GM12878 (cell line): Measurements from ENCODE around the gene USP25. TPM values are rescaled to one million over a fixed set of nuclear protein-coding genes. Genes with fewer than 3 reads are reported as not detected.

ENCODE experiments used
- ASH2L ChIP-seq: fragments of 300-600, 200-600 bp; sonication (generic); IDR thresholded peaks from 2 replicates; pipeline ENCODE4 v1.6.1; 2017; ENCODE audit warnings: low read depth, mild to moderate bottlenecking, borderline replicate concordance
- BACH1 ChIP-seq: fragments of 450-650 bp; IDR thresholded peaks from 2 replicates; pipeline ENCODE4 v1.6.1; 2017; ENCODE audit warnings: mild to moderate bottlenecking, borderline replicate concordance
- ESRRA ChIP-seq: IDR thresholded peaks from 2 replicates; pipeline ENCODE4 v1.6.1; 2012; ENCODE audit warnings: mild to moderate bottlenecking, low read length, improper control_type of control experiment
- FOXK2 ChIP-seq: fragments of 450-650 bp; IDR thresholded peaks from 2 replicates; pipeline ENCODE4 v1.6.1; 2017; ENCODE audit warnings: mild to moderate bottlenecking, moderate library complexity
- LARP7 ChIP-seq: fragments of 450-650 bp; IDR thresholded peaks from 2 replicates; pipeline ENCODE4 v1.6.1; 2017; ENCODE audit warnings: mild to moderate bottlenecking
- MTA2 ChIP-seq: fragments of 450-650 bp; IDR thresholded peaks from 2 replicates; pipeline ENCODE4 v1.6.1; 2016; ENCODE audit warnings: low read depth, mild to moderate bottlenecking, moderate library complexity
- NFXL1 ChIP-seq: fragments of 450-650 bp; IDR thresholded peaks from 2 replicates; pipeline ENCODE4 v1.6.1; 2017; ENCODE audit warnings: antibody characterized with exemption, mild to moderate bottlenecking, borderline replicate concordance
- NR2F1 ChIP-seq: fragments of 450-650 bp; conservative IDR thresholded peaks from 2 replicates; pipeline ENCODE4 v1.6.1; 2017; ENCODE audit warnings: mild to moderate bottlenecking
- POLR2A ChIP-seq: IDR thresholded peaks from 2 replicates; pipeline ENCODE4 v1.6.1; 2011; ENCODE audit warnings: low read depth, mild to moderate bottlenecking, low read length
- POLR2AphosphoS2 ChIP-seq: IDR thresholded peaks from 2 replicates; pipeline ENCODE4 v1.6.1; 2011; ENCODE audit warnings: low read depth, mild to moderate bottlenecking, low read length, improper control_type of control experiment, moderate library complexity
- RFX5 ChIP-seq: IDR thresholded peaks from 2 replicates; pipeline ENCODE4 v1.6.1; 2011; ENCODE audit warnings: low read depth, low read length, improper control_type of control experiment
- SREBF2 ChIP-seq: IDR thresholded peaks from 2 replicates; pipeline ENCODE4 v1.6.1; 2012; ENCODE audit warnings: mild to moderate bottlenecking, low read length
- TAF1 ChIP-seq: IDR thresholded peaks from 2 replicates; pipeline ENCODE4 v1.6.1; 2011; ENCODE audit warnings: mild to moderate bottlenecking, low read depth, low read length, borderline replicate concordance
- TBL1XR1 ChIP-seq: IDR thresholded peaks from 2 replicates; pipeline ENCODE4 v1.6.1; 2012; ENCODE audit warnings: low read depth, low read length, improper control_type of control experiment
- TCF12 ChIP-seq: IDR thresholded peaks from 2 replicates; pipeline ENCODE4 v1.6.1; 2011; ENCODE audit warnings: low read depth, mild to moderate bottlenecking, low read length
- ZSCAN29 ChIP-seq: fragments of 450-650 bp; IDR thresholded peaks from 2 replicates; pipeline ENCODE4 v1.6.1; 2017; ENCODE audit warnings: mild to moderate bottlenecking, moderate library complexity
- polyA plus RNA-seq, 11 experiments: library from polyadenylated mRNA; depleted of rRNA in 4 of 11; unstranded in 6 of 11; stranded (reverse) in 5 of 11; fragments of >200 nt; fragmentation: Nextera tagmentation in 4 of 11; fragmentation: Illumina TruSeq in 1 of 11; extraction: Ambion mirVana in 4 of 11; extraction: Trizol in 1 of 11; gene quantifications; 1 replicate in 1 of 11; 2 replicates in 10 of 11; pipeline versions ENCODE4 v1.2.1 to v1.2.3, GENCODE V29; 2011 to 2016; ENCODE audit warnings: inconsistent platforms in 2 of 11, missing spikeins in 2 of 11, low read depth in 1 of 11
- total RNA-seq, 4 experiments: library from RNA; depleted of rRNA in 3 of 4; stranded (reverse); fragments of >200 nt in 3 of 4; fragmentation: Illumina TruSeq in 1 of 4; extraction: Trizol in 1 of 4; gene quantifications; 2 replicates each; pipeline versions ENCODE4 v1.2.1 to v1.2.3, GENCODE V29; 2013 to 2021
- TF ChIP-seq, protein P1 (sequence below): fragments of 450-650 bp; IDR thresholded peaks from 2 replicates; pipeline ENCODE4 v1.6.1; 2017; ENCODE audit warnings: mild to moderate bottlenecking, moderate library complexity
- TF ChIP-seq, protein P2 (sequence below): fragments of 450-650 bp; IDR thresholded peaks from 2 replicates; pipeline ENCODE4 v1.6.1; 2017; ENCODE audit warnings: low read depth, mild to moderate bottlenecking, moderate library complexity
- TF ChIP-seq, protein P3 (sequence below): fragments of 450-650 bp; IDR thresholded peaks from 2 replicates; pipeline ENCODE4 v1.6.1; 2017; ENCODE audit warnings: antibody characterized with exemption, mild to moderate bottlenecking, moderate library complexity
- TF ChIP-seq, protein P4 (sequence below): fragments of 450-650 bp; IDR thresholded peaks from 2 replicates; pipeline ENCODE4 v1.6.1; 2017; ENCODE audit warnings: mild to moderate bottlenecking

USP25 gene
- total and polyA plus RNA-seq, 10 of the 15 experiments (the other 5 are each of a cell fraction or from before 2014, with no cell fraction given) = 1.5 to 31.3 (median 23.4) TPM

DNA sequence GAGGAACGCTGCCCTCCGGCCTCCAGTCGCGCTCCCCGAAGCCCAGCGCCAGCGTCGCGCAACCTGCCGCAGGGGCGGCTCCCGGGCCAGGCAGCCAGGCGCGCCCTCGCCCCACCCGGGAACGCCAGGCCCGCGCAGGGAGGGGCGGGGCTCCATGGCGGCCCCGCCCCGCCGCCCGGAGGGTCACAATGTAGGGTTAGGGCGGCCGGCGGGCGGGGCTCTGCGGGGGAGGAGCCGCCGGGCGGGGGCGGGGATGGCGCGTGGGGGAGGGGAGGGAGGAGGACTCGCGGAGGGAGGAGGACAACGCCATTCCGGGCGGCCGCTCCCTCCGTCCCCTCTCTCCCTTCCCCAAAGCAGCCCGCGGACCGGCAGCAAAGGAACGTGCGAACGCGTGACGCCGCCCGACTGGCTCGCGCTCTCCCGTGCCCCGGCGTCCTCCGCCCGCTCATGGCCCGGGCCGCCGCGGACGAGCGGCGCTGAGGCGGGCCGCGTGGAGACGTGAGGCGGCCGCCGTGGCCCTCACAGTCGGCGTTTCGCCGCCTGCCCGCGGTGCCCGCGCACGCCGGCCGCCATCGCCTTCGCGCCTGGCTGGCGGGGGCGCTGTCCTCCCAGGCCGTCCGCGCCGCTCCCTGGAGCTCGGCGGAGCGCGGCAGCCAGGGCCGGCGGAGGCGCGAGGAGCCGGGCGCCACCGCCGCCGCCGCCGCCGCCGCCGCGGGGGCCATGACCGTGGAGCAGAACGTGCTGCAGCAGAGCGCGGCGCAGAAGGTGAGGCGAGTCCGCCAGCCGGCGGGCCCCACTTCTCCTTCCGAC lies at the start of gene USP25 (continued):
- TF ChIP-seq, protein P1, sequence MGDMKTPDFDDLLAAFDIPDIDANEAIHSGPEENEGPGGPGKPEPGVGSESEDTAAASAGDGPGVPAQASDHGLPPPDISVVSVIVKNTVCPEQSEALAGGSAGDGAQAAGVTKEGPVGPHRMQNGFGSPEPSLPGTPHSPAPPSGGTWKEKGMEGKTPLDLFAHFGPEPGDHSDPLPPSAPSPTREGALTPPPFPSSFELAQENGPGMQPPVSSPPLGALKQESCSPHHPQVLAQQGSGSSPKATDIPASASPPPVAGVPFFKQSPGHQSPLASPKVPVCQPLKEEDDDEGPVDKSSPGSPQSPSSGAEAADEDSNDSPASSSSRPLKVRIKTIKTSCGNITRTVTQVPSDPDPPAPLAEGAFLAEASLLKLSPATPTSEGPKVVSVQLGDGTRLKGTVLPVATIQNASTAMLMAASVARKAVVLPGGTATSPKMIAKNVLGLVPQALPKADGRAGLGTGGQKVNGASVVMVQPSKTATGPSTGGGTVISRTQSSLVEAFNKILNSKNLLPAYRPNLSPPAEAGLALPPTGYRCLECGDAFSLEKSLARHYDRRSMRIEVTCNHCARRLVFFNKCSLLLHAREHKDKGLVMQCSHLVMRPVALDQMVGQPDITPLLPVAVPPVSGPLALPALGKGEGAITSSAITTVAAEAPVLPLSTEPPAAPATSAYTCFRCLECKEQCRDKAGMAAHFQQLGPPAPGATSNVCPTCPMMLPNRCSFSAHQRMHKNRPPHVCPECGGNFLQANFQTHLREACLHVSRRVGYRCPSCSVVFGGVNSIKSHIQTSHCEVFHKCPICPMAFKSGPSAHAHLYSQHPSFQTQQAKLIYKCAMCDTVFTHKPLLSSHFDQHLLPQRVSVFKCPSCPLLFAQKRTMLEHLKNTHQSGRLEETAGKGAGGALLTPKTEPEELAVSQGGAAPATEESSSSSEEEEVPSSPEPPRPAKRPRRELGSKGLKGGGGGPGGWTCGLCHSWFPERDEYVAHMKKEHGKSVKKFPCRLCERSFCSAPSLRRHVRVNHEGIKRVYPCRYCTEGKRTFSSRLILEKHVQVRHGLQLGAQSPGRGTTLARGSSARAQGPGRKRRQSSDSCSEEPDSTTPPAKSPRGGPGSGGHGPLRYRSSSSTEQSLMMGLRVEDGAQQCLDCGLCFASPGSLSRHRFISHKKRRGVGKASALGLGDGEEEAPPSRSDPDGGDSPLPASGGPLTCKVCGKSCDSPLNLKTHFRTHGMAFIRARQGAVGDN = peak; percentile 81
- no peak for TF ChIP-seq ASH2L
- peak; percentile 90; the same call in 1 of the 2 replicates for TF ChIP-seq NFXL1
- peak; percentile 12; the same call in 1 of the 2 replicates for TF ChIP-seq TAF1
- TF ChIP-seq ESRRA = no peak
- TF ChIP-seq POLR2A = peak; percentile 85
- TF ChIP-seq POLR2AphosphoS2 = no peak
- TF ChIP-seq LARP7 = peak; percentile 74; the same call in 1 of the 2 replicates
- no peak for TF ChIP-seq ZSCAN29
- TF ChIP-seq TBL1XR1 = no peak
- TF ChIP-seq TCF12 = 0 out of 2 replicates have a peak, but pooled peaks have one; percentile 19
- TF ChIP-seq, protein P2, sequence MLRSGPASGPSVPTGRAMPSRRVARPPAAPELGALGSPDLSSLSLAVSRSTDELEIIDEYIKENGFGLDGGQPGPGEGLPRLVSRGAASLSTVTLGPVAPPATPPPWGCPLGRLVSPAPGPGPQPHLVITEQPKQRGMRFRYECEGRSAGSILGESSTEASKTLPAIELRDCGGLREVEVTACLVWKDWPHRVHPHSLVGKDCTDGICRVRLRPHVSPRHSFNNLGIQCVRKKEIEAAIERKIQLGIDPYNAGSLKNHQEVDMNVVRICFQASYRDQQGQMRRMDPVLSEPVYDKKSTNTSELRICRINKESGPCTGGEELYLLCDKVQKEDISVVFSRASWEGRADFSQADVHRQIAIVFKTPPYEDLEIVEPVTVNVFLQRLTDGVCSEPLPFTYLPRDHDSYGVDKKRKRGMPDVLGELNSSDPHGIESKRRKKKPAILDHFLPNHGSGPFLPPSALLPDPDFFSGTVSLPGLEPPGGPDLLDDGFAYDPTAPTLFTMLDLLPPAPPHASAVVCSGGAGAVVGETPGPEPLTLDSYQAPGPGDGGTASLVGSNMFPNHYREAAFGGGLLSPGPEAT = no peak
- TF ChIP-seq BACH1 = peak; percentile 78
- TF ChIP-seq RFX5 = no peak
- no peak for TF ChIP-seq FOXK2
- TF ChIP-seq SREBF2 = no peak
- TF ChIP-seq, protein P3, sequence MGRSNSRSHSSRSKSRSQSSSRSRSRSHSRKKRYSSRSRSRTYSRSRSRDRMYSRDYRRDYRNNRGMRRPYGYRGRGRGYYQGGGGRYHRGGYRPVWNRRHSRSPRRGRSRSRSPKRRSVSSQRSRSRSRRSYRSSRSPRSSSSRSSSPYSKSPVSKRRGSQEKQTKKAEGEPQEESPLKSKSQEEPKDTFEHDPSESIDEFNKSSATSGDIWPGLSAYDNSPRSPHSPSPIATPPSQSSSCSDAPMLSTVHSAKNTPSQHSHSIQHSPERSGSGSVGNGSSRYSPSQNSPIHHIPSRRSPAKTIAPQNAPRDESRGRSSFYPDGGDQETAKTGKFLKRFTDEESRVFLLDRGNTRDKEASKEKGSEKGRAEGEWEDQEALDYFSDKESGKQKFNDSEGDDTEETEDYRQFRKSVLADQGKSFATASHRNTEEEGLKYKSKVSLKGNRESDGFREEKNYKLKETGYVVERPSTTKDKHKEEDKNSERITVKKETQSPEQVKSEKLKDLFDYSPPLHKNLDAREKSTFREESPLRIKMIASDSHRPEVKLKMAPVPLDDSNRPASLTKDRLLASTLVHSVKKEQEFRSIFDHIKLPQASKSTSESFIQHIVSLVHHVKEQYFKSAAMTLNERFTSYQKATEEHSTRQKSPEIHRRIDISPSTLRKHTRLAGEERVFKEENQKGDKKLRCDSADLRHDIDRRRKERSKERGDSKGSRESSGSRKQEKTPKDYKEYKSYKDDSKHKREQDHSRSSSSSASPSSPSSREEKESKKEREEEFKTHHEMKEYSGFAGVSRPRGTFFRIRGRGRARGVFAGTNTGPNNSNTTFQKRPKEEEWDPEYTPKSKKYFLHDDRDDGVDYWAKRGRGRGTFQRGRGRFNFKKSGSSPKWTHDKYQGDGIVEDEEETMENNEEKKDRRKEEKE = no peak
- TF ChIP-seq NR2F1 = peak; percentile 84
- no peak for TF ChIP-seq MTA2
- TF ChIP-seq, protein P4, sequence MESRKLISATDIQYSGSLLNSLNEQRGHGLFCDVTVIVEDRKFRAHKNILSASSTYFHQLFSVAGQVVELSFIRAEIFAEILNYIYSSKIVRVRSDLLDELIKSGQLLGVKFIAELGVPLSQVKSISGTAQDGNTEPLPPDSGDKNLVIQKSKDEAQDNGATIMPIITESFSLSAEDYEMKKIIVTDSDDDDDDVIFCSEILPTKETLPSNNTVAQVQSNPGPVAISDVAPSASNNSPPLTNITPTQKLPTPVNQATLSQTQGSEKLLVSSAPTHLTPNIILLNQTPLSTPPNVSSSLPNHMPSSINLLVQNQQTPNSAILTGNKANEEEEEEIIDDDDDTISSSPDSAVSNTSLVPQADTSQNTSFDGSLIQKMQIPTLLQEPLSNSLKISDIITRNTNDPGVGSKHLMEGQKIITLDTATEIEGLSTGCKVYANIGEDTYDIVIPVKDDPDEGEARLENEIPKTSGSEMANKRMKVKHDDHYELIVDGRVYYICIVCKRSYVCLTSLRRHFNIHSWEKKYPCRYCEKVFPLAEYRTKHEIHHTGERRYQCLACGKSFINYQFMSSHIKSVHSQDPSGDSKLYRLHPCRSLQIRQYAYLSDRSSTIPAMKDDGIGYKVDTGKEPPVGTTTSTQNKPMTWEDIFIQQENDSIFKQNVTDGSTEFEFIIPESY = no peak
